Trophoblast cell (in vitro differentiated cells and primary cell): ENCODE results near the gene B3GALT5.

ENCODE experiments used
- DNase-seq, 2 donors: peaks; one replicate each; pipeline ENCODE4 v3.0.0-alpha.2; 2016
- H2AFZ ChIP-seq: 2 replicates; pipeline ENCODE4 v1.6.1; 2013; ENCODE audit warnings: low read length, moderate library complexity, mild to moderate bottlenecking; ENCODE audit not compliant: insufficient read depth, poor library complexity
- H2AK5ac ChIP-seq: 2 replicates; pipeline ENCODE4 v1.6.1; 2013; ENCODE audit warnings: mild to moderate bottlenecking, low read length
- H2BK120ac ChIP-seq: 2 replicates; pipeline ENCODE4 v1.6.1; 2013; ENCODE audit warnings: low read length, mild to moderate bottlenecking, moderate library complexity; ENCODE audit not compliant: insufficient read depth, poor library complexity
- H2BK12ac ChIP-seq: 2 replicates; pipeline ENCODE4 v1.6.1; 2013; ENCODE audit warnings: mild to moderate bottlenecking, low read length, moderate library complexity
- H2BK5ac ChIP-seq: 2 replicates; pipeline ENCODE4 v1.6.1; 2013; ENCODE audit warnings: low read length, low read depth, moderate library complexity, mild to moderate bottlenecking; ENCODE audit not compliant: poor library complexity
- H3K14ac ChIP-seq: 2 replicates; pipeline ENCODE4 v1.6.1; 2013; ENCODE audit warnings: mild to moderate bottlenecking, low read length
- H3K18ac ChIP-seq: 2 replicates; pipeline ENCODE4 v1.6.1; 2013; ENCODE audit warnings: mild to moderate bottlenecking, low read length
- H3K23ac ChIP-seq: 2 replicates; pipeline ENCODE4 v1.6.1; 2013; ENCODE audit warnings: low read length
- H3K27ac ChIP-seq: 2 replicates; pipeline ENCODE4 v1.5.1; 2013; ENCODE audit warnings: low read depth, mild to moderate bottlenecking, inconsistent platforms, low read length, moderate library complexity
- H3K27me3 ChIP-seq: 2 replicates; pipeline ENCODE4 v1.6.1; 2013; ENCODE audit warnings: inconsistent platforms, mild to moderate bottlenecking, low read length, moderate library complexity; ENCODE audit not compliant: insufficient read depth
- H3K36me3 ChIP-seq, 2 experiments: 1 replicate in 1 of 2; 2 replicates in 1 of 2; pipeline ENCODE4 v1.6.1; 2013; ENCODE audit warnings: low read length in 2 of 2, mild to moderate bottlenecking in 2 of 2, moderate library complexity in 1 of 2; ENCODE audit not compliant: insufficient read depth in 2 of 2, control insufficient read depth in 1 of 2
- H3K4ac ChIP-seq: 2 replicates; pipeline ENCODE4 v1.6.1; 2013; ENCODE audit warnings: low read depth, mild to moderate bottlenecking, low read length, moderate library complexity
- H3K4me1 ChIP-seq, 2 experiments: 1 replicate in 1 of 2; 2 replicates in 1 of 2; pipeline ENCODE4 v1.6.1; 2013; ENCODE audit warnings: low read length in 2 of 2, mild to moderate bottlenecking in 2 of 2, moderate library complexity in 1 of 2; ENCODE audit not compliant: insufficient read depth in 2 of 2, control insufficient read depth in 1 of 2
- H3K4me2 ChIP-seq: 2 replicates; pipeline ENCODE4 v1.6.1; 2013; ENCODE audit warnings: inconsistent platforms, mild to moderate bottlenecking, low read length, moderate library complexity
- H3K4me3 ChIP-seq: 2 replicates; pipeline ENCODE4 v1.5.1; 2013; ENCODE audit warnings: mild to moderate bottlenecking, low read depth, low read length, inconsistent platforms
- H3K79me1 ChIP-seq: one replicate; pipeline ENCODE4 v1.6.1; 2013; ENCODE audit warnings: low read length
- H3K79me2 ChIP-seq: 2 replicates; pipeline ENCODE4 v1.6.1; 2013; ENCODE audit warnings: low read length, mild to moderate bottlenecking; ENCODE audit not compliant: control insufficient read depth, insufficient read depth, poor library complexity
- H3K9ac ChIP-seq: 2 replicates; pipeline ENCODE4 v1.6.1; 2013; ENCODE audit warnings: mild to moderate bottlenecking, low read length
- H3K9me3 ChIP-seq: 2 replicates; pipeline ENCODE4 v1.6.1; 2013; ENCODE audit warnings: low read depth, mild to moderate bottlenecking, control low read depth, inconsistent platforms, low read length; ENCODE audit not compliant: insufficient read depth
- H4K12ac ChIP-seq: 2 replicates; pipeline ENCODE4 v1.6.1; 2013; ENCODE audit warnings: low read depth, mild to moderate bottlenecking, low read length, moderate library complexity
- H4K8ac ChIP-seq: 2 replicates; pipeline ENCODE4 v1.6.1; 2013; ENCODE audit warnings: low read depth, mild to moderate bottlenecking, low read length, moderate library complexity
- H4K91ac ChIP-seq: one replicate; pipeline ENCODE4 v1.6.1; 2013; ENCODE audit warnings: low read depth, mild to moderate bottlenecking, low read length, moderate library complexity
- WGBS: extraction: QIAGEN DNeasy Blood & Tissue Kit; methylation state at CpG from one replicate; pipeline ENCODE4 v1.1.7; 2013; ENCODE audit warnings: missing lambda C conversion rate; ENCODE audit not compliant: insufficient read length, insufficient coverage; ENCODE audit errors: extremely low coverage; 5-methylcytosine and 5-hydroxymethylcytosine counted together

Gene B3GALT5

GRCh38 chr21:39675993-39676661 is 63.4 kb downstream of the B3GALT5 start:
- Histone ChIP-seq H3K9ac (no peak overlapping the region), H3K79me1 (peaks cover 7% of the 10 kb centered on the region), H3K4ac (no peak overlapping the region), H2BK120ac (no peak overlapping the region), H3K9me3 (peaks cover 2% of the 10 kb centered on the region), H3K23ac (no peak overlapping the region), H3K36me3 (peaks cover 0 to 2% of the 10 kb centered on the region in 2 experiments), H4K12ac (no peak overlapping the region), H3K4me1 (peaks cover 15 to 20% of the 10 kb centered on the region in 2 experiments), H3K14ac (no peak overlapping the region), H2BK12ac (no peak overlapping the region), H2AFZ (no peak overlapping the region), H2BK5ac (peak overlapping the region; percentile 51), H2AK5ac (no peak overlapping the region), H4K91ac (no peak overlapping the region), H3K27me3 (no peaks in the 10 kb centered on the region), H3K4me3 (no peak overlapping the region), H3K79me2 (no peaks in the 10 kb centered on the region), H3K27ac (peak overlapping the region; percentile 65), H3K18ac (no peak overlapping the region), H4K8ac (no peak overlapping the region), H3K4me2 (no peak overlapping the region)
- WGBS: no CpG with 5 or more reads among the region's 14 CpGs
- DNase-seq: no peak

GRCh38 chr21:39680216-39680615 is 67.5 kb downstream of the B3GALT5 start:
- peaks cover 2% of the 10 kb centered on the region for H3K9me3 ChIP-seq
- H3K27me3 ChIP-seq: no peaks in the 10 kb centered on the region
- H2BK12ac ChIP-seq: no peak overlapping the region
- H3K4me1 ChIP-seq: peaks cover 7% of the 10 kb centered on the region in 2 experiments
- H3K4ac ChIP-seq: no peak overlapping the region
- H3K18ac ChIP-seq: no peak overlapping the region
- no peaks in the 10 kb centered on the region for H3K79me2 ChIP-seq
- WGBS: no CpG with 5 or more reads among the region's 4 CpGs
- H3K23ac ChIP-seq: no peak overlapping the region
- no peak overlapping the region for H2AFZ ChIP-seq
- H3K27ac ChIP-seq: no peak overlapping the region
- DNase-seq: peak; percentile 59 to 78
- no peak overlapping the region for H3K4me2 ChIP-seq
- H3K79me1 ChIP-seq: peaks cover 3% of the 10 kb centered on the region
- H4K91ac ChIP-seq: no peak overlapping the region
- no peak overlapping the region for H2BK5ac ChIP-seq
- H3K9ac ChIP-seq: no peak overlapping the region
- peaks cover 0 to 2% of the 10 kb centered on the region in 2 experiments for H3K36me3 ChIP-seq
- no peak overlapping the region for H4K8ac ChIP-seq
- H4K12ac ChIP-seq: no peak overlapping the region
- no peak overlapping the region for H3K4me3 ChIP-seq
- no peak overlapping the region for H2AK5ac ChIP-seq
- H3K14ac ChIP-seq: no peak overlapping the region
- no peak overlapping the region for H2BK120ac ChIP-seq

- DNase-seq: peak; percentile 47 to 96
- no CpG with 5 or more reads among the region's 4 CpGs for WGBS
- no peak overlapping the region for H2AK5ac ChIP-seq
These were observed 68.5 kb downstream of the B3GALT5 start for GRCh38 chr21:39681257-39681656.

DNA sequence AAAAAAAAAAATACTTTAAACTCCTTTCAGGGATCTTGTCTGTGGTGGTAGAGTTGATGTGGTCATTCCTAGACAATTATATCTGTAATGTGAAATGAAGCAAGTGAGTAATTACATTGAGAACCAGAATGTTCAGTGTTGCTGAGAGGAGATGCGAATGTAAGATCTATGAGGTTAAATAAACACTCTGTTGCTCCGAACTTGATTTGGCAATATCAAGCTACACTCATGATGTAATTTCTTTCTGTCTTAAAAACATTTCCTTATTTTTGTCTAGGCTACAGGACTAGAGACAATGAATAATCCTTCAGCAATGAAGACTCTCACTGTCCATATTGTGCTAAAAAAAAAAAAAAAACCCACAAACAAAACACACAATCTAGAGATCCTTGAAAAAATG is 69.1 kb downstream of the B3GALT5 start:
- no peak overlapping the region for H3K14ac ChIP-seq
- no peak overlapping the region for H3K18ac ChIP-seq
- no peak overlapping the region for H3K27ac ChIP-seq
- H3K79me2 ChIP-seq: no peaks in the 10 kb centered on the region
- H3K79me1 ChIP-seq: no peaks in the 10 kb centered on the region
- H3K23ac ChIP-seq: no peak overlapping the region
- no peak overlapping the region for H2AK5ac ChIP-seq
- H3K4me3 ChIP-seq: no peak overlapping the region
- H3K36me3 ChIP-seq: peaks cover 0 to 2% of the 10 kb centered on the region in 2 experiments
- DNase-seq: peak; percentile 41 to 95
- no peak overlapping the region for H4K12ac ChIP-seq
- no peak overlapping the region for H2BK120ac ChIP-seq
- no peaks in the 10 kb centered on the region for H3K27me3 ChIP-seq
- H2BK5ac ChIP-seq: no peak overlapping the region
- H2BK12ac ChIP-seq: no peak overlapping the region
- WGBS: no CpG with 5 or more reads among the region's 2 CpGs
- H3K4ac ChIP-seq: no peak overlapping the region
- no peak overlapping the region for H2AFZ ChIP-seq
- H4K91ac ChIP-seq: no peak overlapping the region
- no peaks in the 10 kb centered on the region for H3K4me1 ChIP-seq
- no peak overlapping the region for H3K9ac ChIP-seq
- no peak overlapping the region for H3K4me2 ChIP-seq
- H4K8ac ChIP-seq: no peak overlapping the region
- peaks cover 2% of the 10 kb centered on the region for H3K9me3 ChIP-seq

More at GRCh38 chr21:39681257-39681656, 68.5 kb downstream of the B3GALT5 start:
- no peak overlapping the region for H2AFZ ChIP-seq
- H2BK12ac ChIP-seq: no peak overlapping the region
- no peaks in the 10 kb centered on the region for H3K79me2 ChIP-seq
- no peak overlapping the region for H4K8ac ChIP-seq
- H3K27me3 ChIP-seq: no peaks in the 10 kb centered on the region
- no peak overlapping the region for H3K9ac ChIP-seq
- H3K36me3 ChIP-seq: peaks cover 0 to 2% of the 10 kb centered on the region in 2 experiments
- H3K79me1 ChIP-seq: no peaks in the 10 kb centered on the region
- H2BK120ac ChIP-seq: no peak overlapping the region
- no peaks in the 10 kb centered on the region for H3K4me1 ChIP-seq
- H3K4me2 ChIP-seq: no peak overlapping the region
- H3K9me3 ChIP-seq: peaks cover 2% of the 10 kb centered on the region
- no peak overlapping the region for H3K27ac ChIP-seq
- no peak overlapping the region for H4K12ac ChIP-seq
- no peak overlapping the region for H3K23ac ChIP-seq
- H3K4me3 ChIP-seq: no peak overlapping the region
- H3K4ac ChIP-seq: no peak overlapping the region
- H3K18ac ChIP-seq: no peak overlapping the region
- H4K91ac ChIP-seq: no peak overlapping the region
- H3K14ac ChIP-seq: no peak overlapping the region
- H2BK5ac ChIP-seq: no peak overlapping the region
